CD14-positive monocyte (primary cell): ENCODE results near the gene CKAP4. TPM values are rescaled to one million over a fixed set of nuclear protein-coding genes. Genes with fewer than 3 reads are reported as not detected.

ENCODE experiments used
- DNase-seq, 3 donors: peaks; one replicate each; pipeline ENCODE4 v3.0.0-alpha.2; 2011 to 2022
- H2AFZ ChIP-seq: 2 replicates; pipeline ENCODE4 v1.6.0; 2012; ENCODE audit warnings: mild to moderate bottlenecking, low read depth, low read length, inconsistent platforms; ENCODE audit not compliant: insufficient read depth, poor library complexity, severe bottlenecking
- H3K27ac ChIP-seq, 2 donors: 1 replicate in 1 of 2; 2 replicates in 1 of 2; pipeline ENCODE4 v1.5.1; 2012 to 2013; ENCODE audit warnings: low read length in 2 of 2, control low read depth in 1 of 2, inconsistent platforms in 1 of 2, low read depth in 1 of 2, mild to moderate bottlenecking in 1 of 2
- H3K27me3 ChIP-seq, 2 donors: one replicate each; pipeline versions ENCODE4 v1.6.0 to v1.6.1; 2011 to 2013; ENCODE audit warnings: low read length in 2 of 2; ENCODE audit not compliant: control insufficient read depth in 2 of 2, insufficient read depth in 2 of 2
- H3K36me3 ChIP-seq, 2 donors: replicated peaks in 1 of 2; 1 replicate in 1 of 2; 2 replicates in 1 of 2; pipeline versions ENCODE4 v1.5.1 to v1.6.1; 2012 to 2013; ENCODE audit warnings: low read length in 2 of 2, control low read depth in 1 of 2, inconsistent platforms in 1 of 2, mild to moderate bottlenecking in 1 of 2; ENCODE audit not compliant: insufficient read depth in 2 of 2, control insufficient read depth in 1 of 2
- H3K4me1 ChIP-seq, 2 donors: 1 replicate in 1 of 2; 2 replicates in 1 of 2; pipeline versions ENCODE4 v1.5.1 to v1.6.1; 2012 to 2013; ENCODE audit warnings: low read length in 2 of 2, control low read depth in 1 of 2, inconsistent platforms in 1 of 2, mild to moderate bottlenecking in 1 of 2, moderate library complexity in 1 of 2; ENCODE audit not compliant: insufficient read depth in 2 of 2, control insufficient read depth in 1 of 2
- H3K4me2 ChIP-seq: replicated peaks from 2 replicates; pipeline ENCODE3; 2012; ENCODE audit warnings: low read length, moderate library complexity, mild to moderate bottlenecking; ENCODE audit not compliant: poor library complexity, severe bottlenecking; ENCODE audit errors: extremely low read depth
- H3K4me3 ChIP-seq, 3 experiments: fragments of 200-600 bp in 1 of 3; sonication (generic) in 1 of 3; replicated peaks in 1 of 3; 1 replicate in 2 of 3; 2 replicates in 1 of 3; pipeline ENCODE4 v1.5.1; 2011 to 2013; ENCODE audit warnings: low read length in 3 of 3, mild to moderate bottlenecking in 3 of 3, control low read depth in 2 of 3, low read depth in 2 of 3, inconsistent platforms in 1 of 3, moderate library complexity in 1 of 3
- H3K79me2 ChIP-seq: 2 replicates; pipeline ENCODE4 v1.6.0; 2012; ENCODE audit warnings: mild to moderate bottlenecking, control low read depth, inconsistent platforms, low read length, moderate library complexity; ENCODE audit not compliant: insufficient read depth
- H3K9ac ChIP-seq: 2 replicates; pipeline ENCODE4 v1.6.0; 2017; ENCODE audit warnings: low read length, mild to moderate bottlenecking; ENCODE audit not compliant: insufficient read depth, poor library complexity, severe bottlenecking
- H3K9me3 ChIP-seq, 2 donors: replicated peaks in 1 of 2; 1 replicate in 1 of 2; 2 replicates in 1 of 2; pipeline versions ENCODE4 v1.5.1 to v1.6.1; 2012 to 2013; ENCODE audit warnings: low read length in 2 of 2, control low read depth in 1 of 2; ENCODE audit not compliant: control insufficient read depth in 1 of 2, insufficient read depth in 1 of 2
- H4K20me1 ChIP-seq: 2 replicates; pipeline ENCODE4 v1.6.0; 2012; ENCODE audit warnings: mild to moderate bottlenecking, low read length, control low read depth, moderate library complexity; ENCODE audit not compliant: insufficient read depth
- H3K27ac Mint-ChIP-seq, 7 donors: one replicate each; pipeline ENCODE4 v1.8.0; 2020; ENCODE audit warnings: mild to moderate bottlenecking in 7 of 7, mixed read lengths in 7 of 7, moderate library complexity in 6 of 7, inconsistent platforms in 2 of 7
- H3K27me3 Mint-ChIP-seq, 3 donors: one replicate each; pipeline ENCODE4 v1.8.0; 2021 to 2022; ENCODE audit warnings: low read depth in 3 of 3, mild to moderate bottlenecking in 3 of 3, mixed read lengths in 3 of 3, moderate library complexity in 3 of 3, inconsistent platforms in 1 of 3
- H3K36me3 Mint-ChIP-seq, 2 donors: one replicate each; pipeline ENCODE4 v1.8.0; 2020; ENCODE audit warnings: mixed read lengths in 2 of 2, inconsistent platforms in 1 of 2, mild to moderate bottlenecking in 1 of 2
- H3K4me1 Mint-ChIP-seq: one replicate; pipeline ENCODE4 v1.8.0; 2020; ENCODE audit warnings: mild to moderate bottlenecking, mixed read lengths
- H3K4me3 Mint-ChIP-seq, 2 donors: one replicate each; pipeline ENCODE4 v1.8.0; 2020; ENCODE audit warnings: mild to moderate bottlenecking in 2 of 2, mixed read lengths in 2 of 2, moderate library complexity in 1 of 2
- H3K9me3 Mint-ChIP-seq, 7 donors: one replicate each; pipeline ENCODE4 v1.8.0; 2020 to 2022; ENCODE audit warnings: mixed read lengths in 7 of 7, mild to moderate bottlenecking in 6 of 7, moderate library complexity in 6 of 7, inconsistent platforms in 2 of 7
- CTCF ChIP-seq: fragments of 200-600 bp; IDR thresholded peaks from one replicate; pipeline ENCODE4 v1.8.0; 2022; ENCODE audit warnings: antibody characterized with exemption, mild to moderate bottlenecking
- WGBS: methylation state at CpG from one replicate; pipeline ENCODE4 v1.1.5; 2013; ENCODE audit warnings: missing lambda C conversion rate; ENCODE audit not compliant: insufficient coverage; 5-methylcytosine and 5-hydroxymethylcytosine counted together
- intact Hi-C, 2 donors: fragments of 100-400 bp; cut with micrococcal nuclease; formaldehyde crosslinking; loops; one replicate each; pipeline versions ENCODE4 v1.15.0 to v1.15.1; 2023
- polyA plus RNA-seq, 3 donors: library from polyadenylated mRNA; depleted of rRNA in 1 of 3; unstranded in 2 of 3; stranded (reverse) in 1 of 3; fragments of 300-500 nt in 2 of 3; fragments of >200 nt in 1 of 3; fragmentation: Illumina TruSeq in 2 of 3; gene quantifications; 1 replicate in 2 of 3; 2 replicates in 1 of 3; pipeline ENCODE4 v1.2.3, GENCODE V29; 2012 to 2021

Gene CKAP4
- polyA plus RNA-seq, 3 donors, result 46.9 to 59.4 (median 55.9) TPM

- WGBS, result 100% methylated on average over 3 of the region's 6 CpGs
Observed at GRCh38 chr12:106273491-106273890, 25.7 kb upstream of the CKAP4 start.

More at GRCh38 chr12:106273491-106273890, 25.7 kb upstream of the CKAP4 start:
- Histone ChIP-seq H3K27me3 (no peaks in the 10 kb centered on the region), H4K20me1 (no peaks in the 10 kb centered on the region), H2AFZ (no peak overlapping the region), H3K9ac (no peak overlapping the region), H3K4me2 (no peak overlapping the region), H3K4me1 (peaks cover 42 to 61% of the 10 kb centered on the region in 2 donors), H3K9me3 (no peaks in the 10 kb centered on the region), H3K36me3 (no peaks in the 10 kb centered on the region), H3K27ac (no peak overlapping the region), H3K79me2 (no peaks in the 10 kb centered on the region), H3K4me3 (no peak overlapping the region)
- intact Hi-C loops, result no loop called here
- DNase-seq, result peak; percentile 46 to 80 (median 73)
- no peak overlapping the region for H3K4me3 Mint-ChIP-seq
- H3K4me1 Mint-ChIP-seq, result peaks cover 59% of the 10 kb centered on the region
- H3K9me3 Mint-ChIP-seq, result peaks cover 0 to 6% (median 3%) of the 10 kb centered on the region in 7 donors
- H3K27ac Mint-ChIP-seq, result peak overlapping the region in 5 of 7 donors; percentile 75 to 92 (median 85)
- peaks cover 0 to 6% (median 0%) of the 10 kb centered on the region in 3 donors for H3K27me3 Mint-ChIP-seq
- no peak for TF ChIP-seq CTCF
- no peaks in the 10 kb centered on the region for H3K36me3 Mint-ChIP-seq
